Left colon (tissue), 2 donors: ENCODE results near the gene DDN. TPM values are rescaled to one million over a fixed set of nuclear protein-coding genes. Genes with fewer than 3 reads are reported as not detected.

ENCODE experiments used
- ATAC-seq: fragments of 200-7000 bp; cut with Tn5 transposase; one replicate; pipeline ENCODE4 v1.9.1; 2020; ENCODE audit warnings: mild to moderate bottlenecking, moderate library complexity
- DNase-seq, 2 donors: peaks; one replicate each; pipeline ENCODE4 v3.0.0-alpha.2; 2020
- intact Hi-C, 2 donors: fragments of 100-400 bp; cut with DNase I in 1 of 2; cut with micrococcal nuclease in 1 of 2; formaldehyde crosslinking; loops; one replicate each; pipeline versions ENCODE4 v1.11.2 to v1.14.0; 2022; cut with DNase I, micrococcal nuclease
- long read RNA-seq: library from polyadenylated mRNA; unstranded; transcript quantifications from one replicate; pipeline ENCODE4 v2.0.0, GENCODE V29; 2021
- total RNA-seq, 2 donors: library from RNA; stranded (reverse); fragmentation: NEBNext Ultra II Directional; extraction: Animal tissue kit (Norgen Biotek cat#: 25700); gene quantifications; one replicate each; pipeline ENCODE4 v1.2.1, GENCODE V29; 2021
- donor health status: DM: no; HTN: no; CAD: no.
- donor health status: DM: yes; HTN: yes; CAD: no.

The DDN gene
- under 1 TPM in 1 of 2 donors, not detected in 1; 0.06 TPM for total RNA-seq
- long read RNA-seq = 0 reads

- ATAC-seq (peak; percentile 37), DNase-seq (peak in 1 of 2 donors; percentile 54)
- intact Hi-C loops = loop anchor here in 1 of 2 donors (5.0 kb wide), 1 partner anchor 147 kb away; the partner anchor contains the start of gene DDX23
These were observed at the start of gene DDN for GRCh38 chr12:48999371-49000131. Gene DDN, minus strand, starts transcription at chr12:48999375. Its CDS starts 88 bp downstream, at chr12:48999287.

- DNase-seq (no peak), ATAC-seq (no peak)
- intact Hi-C loops = no loop called here
These were observed 49.8 kb upstream of the DDN start for GRCh38 chr12:49048953-49049352.

DNA sequence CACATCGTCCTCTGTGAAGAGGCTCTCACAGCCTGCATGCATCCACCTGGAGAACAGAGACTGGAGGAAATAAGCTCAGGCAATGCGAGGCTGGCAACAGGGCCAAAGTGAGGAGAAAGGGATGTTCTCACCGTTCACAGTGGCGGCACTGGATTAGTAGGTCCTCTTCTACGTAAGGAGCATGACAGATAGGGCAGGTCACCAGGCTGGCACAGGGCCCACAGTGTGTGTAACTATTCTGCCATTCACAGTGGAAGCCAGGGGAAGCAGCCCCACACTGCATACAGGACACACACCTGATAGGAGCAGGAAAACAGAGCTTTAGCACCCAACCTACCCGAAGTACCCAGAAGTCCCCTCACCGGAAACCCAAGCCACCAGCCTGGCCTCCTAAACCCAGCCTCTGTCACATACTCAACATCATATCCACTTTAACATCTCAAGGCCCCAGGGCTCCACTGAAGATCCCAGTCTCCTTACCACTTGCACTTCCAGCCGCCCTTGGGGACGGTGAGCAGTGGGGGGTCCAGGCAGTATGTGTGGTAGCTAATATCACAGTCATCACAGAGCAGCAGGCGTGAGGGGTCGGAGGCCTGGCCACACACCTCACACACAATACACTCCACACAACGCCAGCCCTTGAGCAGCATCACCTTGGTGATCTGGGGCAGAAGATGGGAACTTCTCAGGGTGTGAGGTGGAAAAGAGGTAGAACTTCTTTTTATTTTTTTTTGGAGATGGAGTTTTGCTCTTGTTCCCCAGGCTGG, 47.1 kb upstream of the DDN start:
- no peak for ATAC-seq
- no peak for DNase-seq
- intact Hi-C loops = no loop called here

GRCh38 chr12:49044660-49045059, 45.5 kb upstream of the DDN start:
- DNase-seq = no peak
- intact Hi-C loops = no loop called here

GRCh38 chr12:49043856-49044258, 44.7 kb upstream of the DDN start:
- peak in 1 of 2 donors; percentile 72 for DNase-seq
- intact Hi-C loops = no loop called here
- peak; percentile 67 for ATAC-seq

More at GRCh38 chr12:49044660-49045059, 45.5 kb upstream of the DDN start:
- no peak for ATAC-seq

DNA sequence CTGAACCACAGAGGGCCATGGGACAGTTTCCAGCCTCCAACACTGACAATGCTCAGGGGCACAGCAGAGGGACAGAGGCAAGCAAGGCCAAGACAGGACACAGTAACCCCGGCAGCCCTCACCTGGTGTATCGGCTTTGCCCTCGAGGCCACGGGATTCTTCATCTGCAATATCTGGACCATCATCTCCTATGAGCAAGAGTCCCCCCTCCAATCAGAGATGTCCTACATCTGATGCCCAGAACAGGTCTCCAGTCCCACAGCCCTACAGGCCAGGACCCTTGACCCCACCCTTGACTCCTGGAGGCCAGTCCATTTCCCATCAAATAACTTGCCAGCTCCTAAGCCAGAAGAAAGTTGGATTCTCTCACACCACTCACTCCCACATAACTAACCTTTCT, 44.1 kb upstream of the DDN start:
- DNase-seq (no peak), ATAC-seq (no peak)
- intact Hi-C loops = no loop called here

DNA sequence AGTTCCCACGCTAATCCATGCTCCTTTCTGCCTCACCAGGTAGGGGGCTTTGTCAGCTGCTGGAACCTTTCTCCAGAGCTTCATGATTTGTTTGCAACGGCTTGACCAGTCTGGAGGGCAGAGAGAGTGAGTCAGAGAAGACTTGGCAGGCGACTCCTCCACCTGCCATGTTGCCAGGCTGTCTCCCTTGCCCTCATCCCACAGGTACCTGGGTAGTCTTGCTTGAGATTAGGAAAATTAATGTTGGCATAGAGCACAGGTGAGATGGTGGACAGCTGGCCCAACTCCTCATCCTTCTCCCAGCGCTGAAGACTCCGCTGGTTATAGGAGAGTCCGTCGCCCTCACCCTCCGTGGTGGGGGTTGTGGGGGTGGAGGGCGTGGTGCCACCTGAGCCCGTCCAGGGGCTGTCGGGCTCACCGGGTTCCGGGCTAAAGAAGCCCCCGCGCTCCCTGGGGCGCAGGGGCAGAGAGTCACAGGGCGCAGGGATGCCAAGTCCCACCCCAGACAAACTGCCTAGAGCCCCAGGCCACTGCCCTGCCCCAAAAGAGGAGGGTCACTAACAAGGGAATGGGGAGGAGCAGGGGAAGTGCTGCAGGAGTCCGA, 42.8 kb upstream of the DDN start:
- no peak for ATAC-seq
- no peak for DNase-seq
- intact Hi-C loops = no loop called here

- ATAC-seq = no peak
- no peak for DNase-seq
- intact Hi-C loops = no loop called here
These were observed 42.1 kb upstream of the DDN start for GRCh38 chr12:49041036-49041880.

GRCh38 chr12:49040364-49040855, 41.2 kb upstream of the DDN start:
- DNase-seq (no peak), ATAC-seq (no peak)
- intact Hi-C loops = no loop called here

- ATAC-seq (no peak), DNase-seq (no peak)
- intact Hi-C loops = no loop called here
These were observed 40.5 kb upstream of the DDN start for GRCh38 chr12:49039421-49040363.

DNA sequence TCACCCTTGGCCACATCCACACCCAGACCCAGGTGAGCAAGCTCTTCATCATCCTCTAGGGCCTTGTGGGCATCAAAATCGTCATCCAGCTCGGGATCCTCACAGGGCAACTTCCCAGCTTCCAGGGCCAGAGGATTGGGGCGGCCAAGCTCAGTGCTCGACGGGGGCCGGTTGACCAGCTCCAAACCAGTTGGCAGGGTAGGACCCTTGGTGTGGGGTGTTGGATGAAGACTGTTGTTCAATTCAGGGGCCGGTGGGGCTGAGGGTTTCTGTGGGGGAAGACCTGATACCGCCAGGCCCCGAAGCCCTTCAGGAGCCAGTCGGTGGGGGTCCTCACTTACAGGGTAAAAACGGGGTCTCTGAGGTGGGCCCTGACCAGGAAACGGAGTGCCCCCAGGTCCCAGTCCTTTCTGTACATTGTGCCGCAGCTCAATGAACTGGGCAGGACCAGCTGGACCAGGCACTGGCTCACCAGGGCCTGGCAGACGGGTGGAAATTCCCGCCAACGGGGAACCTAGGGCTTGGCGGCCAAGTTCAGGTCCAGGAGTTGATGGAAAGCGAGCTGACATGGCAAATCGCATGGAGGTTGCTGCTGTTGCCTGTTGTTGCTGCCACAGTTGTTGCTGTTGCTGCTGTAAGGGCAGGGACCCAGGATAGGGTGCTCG, 39.2 kb upstream of the DDN start:
- intact Hi-C loops = no loop called here
- no peak for ATAC-seq
- peak in 1 of 2 donors; percentile 3 for DNase-seq

- intact Hi-C loops = no loop called here
These were observed 38.7 kb upstream of the DDN start for GRCh38 chr12:49037947-49038237.

GRCh38 chr12:49037111-49037946, 38.2 kb upstream of the DDN start:
- intact Hi-C loops = no loop called here
- ATAC-seq = no peak
- no peak for DNase-seq

More at GRCh38 chr12:49037947-49038237, 38.7 kb upstream of the DDN start:
- ATAC-seq = no peak
- peak in 1 of 2 donors; percentile 1 for DNase-seq

DNA sequence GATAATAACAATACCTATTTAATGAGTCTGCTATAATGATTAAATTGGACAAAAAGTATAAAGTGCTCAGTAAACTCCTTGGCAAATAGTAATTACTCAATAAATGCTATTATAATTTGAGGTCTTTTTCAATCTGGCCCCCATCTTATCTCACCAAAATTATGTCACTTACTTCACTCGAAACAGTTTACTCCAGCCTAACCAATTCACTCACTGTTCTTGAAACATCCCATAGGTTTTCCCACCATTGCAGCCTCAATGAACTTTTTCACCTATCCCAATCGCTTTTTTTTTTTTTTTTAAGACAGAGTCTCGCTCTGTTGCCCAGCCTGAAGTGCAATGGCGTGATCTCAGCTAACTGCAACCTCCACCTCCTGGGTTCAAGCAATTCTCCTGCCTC, 36.9 kb upstream of the DDN start:
- ATAC-seq (no peak), DNase-seq (no peak)
- intact Hi-C loops = no loop called here

GRCh38 chr12:49034286-49034622, 35.1 kb upstream of the DDN start:
- intact Hi-C loops = no loop called here
- DNase-seq (no peak), ATAC-seq (no peak)

GRCh38 chr12:49033611-49034285, 34.6 kb upstream of the DDN start:
- DNase-seq (no peak), ATAC-seq (no peak)
- intact Hi-C loops = no loop called here
